ENCODE data around the gene HK2.

The HK2 gene

GRCh38 chr2:74835831-74836674, 2.1 kb downstream of the HK2 start:
- peak; percentile 58 for TF ChIP-seq CTCF (IDR thresholded peaks at IDR 0.05; ENCODE audit: extremely low read depth, missing control alignments)
- DNase-seq (ENCODE audit: low spot score), result peak; percentile 73

- no peak for TF ChIP-seq CTCF (IDR thresholded peaks at IDR 0.05; ENCODE audit: extremely low read depth, missing control alignments)
- DNase-seq (ENCODE audit: low spot score), result no peak
These were observed 2.9 kb downstream of the HK2 start for GRCh38 chr2:74836675-74837401.

- no peak for TF ChIP-seq CTCF (IDR thresholded peaks at IDR 0.05; ENCODE audit: extremely low read depth, missing control alignments)
- DNase-seq (ENCODE audit: low spot score), result no peak
These were observed 7.7 kb downstream of the HK2 start for GRCh38 chr2:74841641-74842040.

- TF ChIP-seq CTCF (IDR thresholded peaks at IDR 0.05; ENCODE audit: extremely low read depth, missing control alignments), result no peak
- no peak for DNase-seq (ENCODE audit: low spot score)
These were observed 9.5 kb downstream of the HK2 start for GRCh38 chr2:74843433-74843832.

- TF ChIP-seq CTCF (IDR thresholded peaks at IDR 0.05; ENCODE audit: extremely low read depth, missing control alignments), result no peak
- peak; percentile 56 for DNase-seq (ENCODE audit: low spot score)
These were observed 10.0 kb downstream of the HK2 start for GRCh38 chr2:74843899-74844298.

- DNase-seq (ENCODE audit: low spot score), result no peak
- no peak for TF ChIP-seq CTCF (IDR thresholded peaks at IDR 0.05; ENCODE audit: extremely low read depth, missing control alignments)
These were observed 10.8 kb downstream of the HK2 start for GRCh38 chr2:74844752-74845151.

- TF ChIP-seq CTCF (IDR thresholded peaks at IDR 0.05; ENCODE audit: extremely low read depth, missing control alignments), result no peak
- no peak for DNase-seq (ENCODE audit: low spot score)
These were observed 11.4 kb downstream of the HK2 start for GRCh38 chr2:74845217-74845751.

Measured in GM20000 (cell line).